ENCODE measurements around the gene CD5L.

Gene CD5L

DNA sequence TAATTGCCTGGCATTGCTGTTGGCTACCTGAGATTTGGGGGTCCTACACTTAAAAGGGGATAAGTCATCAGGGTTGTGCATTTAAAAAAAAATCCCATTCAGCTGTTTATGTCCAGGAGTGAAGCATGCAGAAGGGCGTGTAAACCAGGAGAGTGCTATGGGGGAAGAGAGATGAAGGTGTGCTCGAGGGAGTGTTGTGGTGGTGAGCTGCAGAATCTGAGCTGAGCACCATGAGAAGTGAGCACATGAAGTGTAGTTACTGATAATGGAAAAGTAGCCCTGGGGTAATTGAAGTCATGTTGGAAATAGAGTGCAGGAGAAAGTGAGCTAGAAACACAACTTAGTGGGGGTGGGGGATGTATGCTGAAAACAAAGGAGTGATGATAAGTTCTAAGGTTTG lies 22.4 kb downstream of the CD5L start:
- DNase-seq (ENCODE audit: low read depth in 1 of 2, low spot score in 1 of 2): no peak

DNA sequence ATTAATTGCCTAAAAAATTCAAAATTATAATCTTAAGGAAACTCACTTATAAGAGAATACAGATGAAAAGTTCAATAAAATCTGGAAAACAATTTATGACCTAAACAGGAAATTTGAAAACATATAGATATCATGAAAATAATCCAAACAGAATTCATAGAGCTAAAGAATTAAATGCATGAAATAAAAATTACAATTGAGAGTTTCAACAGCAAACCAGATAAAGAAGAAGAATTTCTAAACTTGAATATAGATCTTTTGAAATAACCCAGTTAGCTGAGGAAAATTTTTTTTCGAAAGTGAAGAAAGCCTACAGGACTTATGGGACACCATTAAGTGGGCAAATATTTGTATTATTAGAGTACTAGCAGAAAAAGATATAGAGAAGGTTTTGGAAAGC lies 28.3 kb downstream of the CD5L start:
- DNase-seq (ENCODE audit: low read depth in 1 of 2, low spot score in 1 of 2): no peak

DNA sequence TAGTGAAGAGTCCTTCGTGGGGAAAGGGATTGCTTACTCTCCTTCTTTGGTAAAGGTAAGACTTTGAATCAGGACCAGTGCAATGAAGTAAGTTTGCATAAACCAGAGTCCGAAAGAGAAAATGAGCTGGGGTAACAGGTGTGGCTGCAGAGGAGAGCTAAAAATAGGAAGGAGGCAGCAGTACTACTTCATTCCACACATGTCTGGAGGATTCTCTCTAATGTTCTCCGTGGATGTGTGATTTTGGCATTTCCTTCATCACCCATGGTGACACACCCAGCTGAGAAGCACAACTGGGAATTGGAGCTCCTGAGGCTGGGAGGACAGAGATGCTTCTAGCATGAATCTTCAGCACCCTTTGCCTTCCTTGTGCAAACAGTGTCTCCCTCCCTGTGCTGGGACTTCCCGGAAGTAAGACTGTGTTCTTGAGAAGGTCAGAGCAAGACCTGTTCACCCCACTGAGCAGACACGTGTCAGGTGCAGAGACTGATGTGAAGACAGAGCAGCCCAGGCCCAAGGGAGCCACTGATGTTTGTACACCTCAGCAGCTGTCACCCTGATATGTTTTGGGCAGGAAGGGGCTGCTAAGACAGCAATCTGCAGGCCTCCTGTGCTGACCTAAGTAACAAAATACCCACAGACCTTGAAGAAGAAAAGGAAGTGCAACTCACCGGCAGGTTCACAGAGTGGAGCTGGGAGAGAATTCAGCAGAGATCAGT lies 35.0 kb downstream of the CD5L start:
- no peak for DNase-seq (ENCODE audit: low read depth in 1 of 2, low spot score in 1 of 2)

DNA sequence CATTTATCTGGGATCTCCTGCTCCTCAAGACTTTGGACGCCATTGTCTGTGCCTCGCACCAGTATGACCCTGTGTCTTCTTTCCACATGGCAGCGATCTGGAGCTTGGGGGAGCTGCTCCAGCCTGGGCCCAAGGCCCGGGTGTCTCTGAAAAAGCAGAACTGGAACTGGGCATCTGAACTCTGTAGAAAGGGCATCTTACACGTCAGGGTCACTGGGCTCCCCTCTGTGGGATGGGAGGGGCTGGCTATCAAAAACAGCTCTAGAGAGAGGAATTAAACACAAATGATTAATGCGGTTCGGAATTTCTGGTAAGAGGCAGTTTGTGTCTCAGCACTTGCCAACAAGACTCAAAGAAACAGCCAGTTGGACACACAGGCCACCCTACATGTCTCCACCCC lies 37.8 kb downstream of the CD5L start:
- no peak for DNase-seq (ENCODE audit: low read depth in 1 of 2, low spot score in 1 of 2)

DNA sequence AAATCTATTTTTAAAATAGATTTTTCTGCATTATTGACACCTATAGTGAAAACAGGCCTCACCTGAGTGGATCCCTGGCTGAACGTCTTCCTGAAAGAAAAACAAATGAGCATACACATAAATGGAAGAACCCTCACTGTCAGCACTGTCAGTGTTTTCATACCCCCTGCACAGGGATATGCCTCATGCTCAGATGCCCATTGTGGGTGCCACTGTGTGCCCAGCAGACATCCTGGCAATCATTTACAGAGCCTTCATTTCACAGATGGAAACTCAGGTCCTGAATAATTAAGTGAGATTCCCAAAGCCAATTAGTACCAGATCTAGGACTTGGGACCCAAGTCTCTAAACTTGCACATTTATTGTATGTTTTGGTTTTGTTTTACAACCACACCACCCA lies 41.6 kb downstream of the CD5L start:
- DNase-seq (ENCODE audit: low read depth in 1 of 2, low spot score in 1 of 2): no peak

DNA sequence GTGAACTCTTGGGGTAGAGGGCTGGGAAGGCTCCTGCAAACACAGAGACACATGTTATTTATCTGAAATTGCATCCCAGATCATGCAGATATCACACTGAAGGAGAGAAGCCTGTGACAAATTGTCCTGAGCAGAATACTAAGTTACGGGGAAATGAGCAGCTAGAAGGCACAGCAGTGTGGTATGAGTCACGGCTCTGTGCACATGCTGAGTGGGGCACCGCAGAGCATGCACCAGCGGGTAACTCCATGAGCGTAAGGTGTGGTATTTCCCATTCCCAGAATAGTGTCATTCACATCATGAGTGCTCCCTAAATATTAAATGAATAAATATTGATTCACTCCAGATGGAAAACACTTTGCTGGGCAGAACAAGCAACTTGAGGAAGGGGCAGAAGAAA lies 43.4 kb downstream of the CD5L start:
- DNase-seq (ENCODE audit: low read depth in 1 of 2, low spot score in 1 of 2): no peak

DNA sequence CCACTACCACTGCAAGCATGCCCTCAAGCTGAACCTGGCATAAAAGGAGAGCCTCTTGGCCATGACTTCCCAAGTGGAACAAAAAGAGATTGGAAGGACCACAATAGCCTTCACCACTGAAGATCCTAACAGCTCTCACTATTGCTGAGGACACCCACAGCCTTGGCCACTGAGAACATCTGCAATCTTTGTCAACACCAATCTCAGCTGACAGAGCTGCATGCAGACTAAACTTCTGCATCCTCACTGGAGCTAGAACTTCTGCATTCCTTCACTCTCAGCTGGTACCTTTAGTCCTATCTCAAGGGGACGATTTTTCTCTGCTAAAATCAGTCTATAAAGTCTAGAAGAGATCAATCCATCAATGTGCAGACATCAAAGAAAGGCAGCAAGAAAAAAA lies 56.4 kb downstream of the CD5L start:
- no peak for DNase-seq (ENCODE audit: low read depth in 1 of 2, low spot score in 1 of 2)

DNA sequence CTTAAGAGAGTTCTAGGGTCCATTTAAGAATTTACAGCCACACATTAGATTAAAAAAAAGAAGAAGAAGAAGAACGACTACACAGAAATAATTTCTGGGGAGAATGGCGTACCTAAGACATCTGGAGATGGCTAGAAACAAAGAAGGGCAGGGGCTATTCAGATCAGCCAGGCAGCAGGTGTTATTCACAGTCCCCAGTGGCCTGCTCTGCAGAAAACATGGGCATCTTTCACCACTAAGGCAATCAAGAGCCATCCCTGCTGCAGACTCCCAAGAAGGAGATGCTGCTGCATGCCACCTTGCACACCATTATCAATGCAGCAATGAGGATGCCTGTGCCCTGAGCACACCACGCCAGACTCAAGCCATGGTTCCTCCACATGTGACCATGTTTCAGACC lies 56.8 kb downstream of the CD5L start:
- DNase-seq (ENCODE audit: low read depth in 1 of 2, low spot score in 1 of 2): no peak

DNA sequence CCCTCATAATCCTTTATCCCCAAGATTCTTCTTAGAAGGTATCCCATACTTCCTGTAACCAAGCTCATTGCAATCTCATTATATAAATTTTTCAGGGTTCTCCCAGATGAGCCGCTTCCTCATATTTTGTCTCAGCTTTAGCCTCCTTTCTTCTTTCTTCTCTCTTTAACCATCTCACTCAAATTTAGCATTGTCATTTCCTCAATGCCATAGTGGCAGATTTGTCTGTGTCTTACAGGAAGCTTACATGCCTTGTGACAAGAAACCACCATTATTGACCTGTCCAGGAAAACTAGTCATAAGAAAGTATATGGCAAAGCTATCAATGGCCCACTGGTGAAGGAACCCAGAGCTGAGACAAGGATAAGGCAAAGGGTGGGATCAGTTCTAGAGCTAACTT lies 58.7 kb downstream of the CD5L start:
- no peak for DNase-seq (ENCODE audit: low read depth in 1 of 2, low spot score in 1 of 2)

DNA sequence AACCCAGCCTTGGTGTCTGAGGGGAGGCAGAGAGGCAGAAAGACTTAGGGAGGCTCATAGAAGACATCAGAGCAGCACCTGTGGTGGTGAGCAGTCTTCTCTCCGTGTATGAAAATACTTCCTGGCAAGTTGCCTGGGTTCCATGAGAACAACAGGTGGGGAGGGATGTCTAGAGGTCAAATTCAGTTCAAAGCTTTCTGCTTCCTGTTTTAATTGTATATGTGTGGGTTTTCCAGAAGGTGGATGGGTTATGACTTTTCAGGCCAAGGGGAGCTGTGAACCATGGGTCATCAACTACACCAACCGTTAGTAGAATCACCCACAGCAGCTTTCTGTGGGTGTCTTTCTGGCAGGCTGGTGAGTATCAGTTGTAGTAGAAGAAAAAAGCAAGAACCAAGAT lies 60.6 kb downstream of the CD5L start:
- no peak for DNase-seq (ENCODE audit: low read depth in 1 of 2, low spot score in 1 of 2)

Measured in activated CD4-positive, alpha-beta T cell treated with anti-CD3 and anti-CD28 coated beads, Interleukin-2, amount 50 U/mL, for 24 hours (primary cell).